Aorta (tissue), 5 donors: ENCODE measurements around the gene UBD. TPM values are rescaled to one million over a fixed set of nuclear protein-coding genes. Genes with fewer than 3 reads are reported as not detected.

ENCODE experiments used
- ATAC-seq: fragments of 200-7000 bp; cut with Tn5 transposase; one replicate; pipeline ENCODE4 v1.9.1; 2022; ENCODE audit warnings: moderate library complexity; ENCODE audit not compliant: low FRiP score
- DNase-seq, 2 donors: peaks; one replicate each; pipeline ENCODE4 v3.0.0-alpha.2; 2020
- H3K27ac ChIP-seq, 2 donors: one replicate each; pipeline ENCODE4 v1.5.1; 2013; ENCODE audit warnings: low read length in 2 of 2, mild to moderate bottlenecking in 2 of 2, moderate library complexity in 2 of 2, control low read depth in 1 of 2, inconsistent platforms in 1 of 2, low read depth in 1 of 2
- H3K27me3 ChIP-seq, 2 donors: one replicate each; pipeline ENCODE4 v1.6.1; 2013; ENCODE audit warnings: control low read depth in 1 of 2, low read length in 1 of 2, mild to moderate bottlenecking in 1 of 2, moderate library complexity in 1 of 2; ENCODE audit not compliant: insufficient read depth in 2 of 2, control insufficient read depth in 1 of 2
- H3K36me3 ChIP-seq, 2 donors: one replicate each; pipeline ENCODE4 v1.6.1; 2013; ENCODE audit warnings: control low read depth in 1 of 2, low read length in 1 of 2, mild to moderate bottlenecking in 1 of 2; ENCODE audit not compliant: insufficient read depth in 2 of 2, control insufficient read depth in 1 of 2
- H3K4me1 ChIP-seq, 2 donors: one replicate each; pipeline ENCODE4 v1.6.1; 2013; ENCODE audit warnings: low read length in 2 of 2, control low read depth in 1 of 2, mild to moderate bottlenecking in 1 of 2, moderate library complexity in 1 of 2; ENCODE audit not compliant: insufficient read depth in 2 of 2, control insufficient read depth in 1 of 2
- H3K4me3 ChIP-seq, 2 donors: one replicate each; pipeline ENCODE4 v1.5.1; 2013; ENCODE audit warnings: low read length in 2 of 2, control low read depth in 1 of 2, mild to moderate bottlenecking in 1 of 2
- H3K9me3 ChIP-seq: one replicate; pipeline ENCODE4 v1.6.1; 2013; ENCODE audit warnings: mild to moderate bottlenecking, low read length; ENCODE audit not compliant: control insufficient read depth
- WGBS, 2 donors: extraction: QIAGEN DNeasy Blood & Tissue Kit; methylation state at CpG; one replicate each; pipeline ENCODE4 v1.1.7; 2013; 5-methylcytosine and 5-hydroxymethylcytosine counted together
- intact Hi-C, 2 donors: fragments of 100-400 bp; cut with DNase I; formaldehyde crosslinking; loops; one replicate each; pipeline versions ENCODE4 v1.14.2 to v1.15.0; 2022
- polyA plus RNA-seq, 2 donors: library from polyadenylated mRNA; stranded (reverse); fragments of 200-250 nt; gene quantifications; one replicate each; pipeline ENCODE4 v1.2.3, GENCODE V29; 2013
- total RNA-seq, 2 donors: library from RNA; stranded (reverse); fragmentation: NEBNext Ultra II Directional; extraction: Animal tissue kit (Norgen Biotek cat#: 25700); gene quantifications; one replicate each; pipeline ENCODE4 v1.2.1, GENCODE V29; 2021
- donor health status: healthy with polysubstance abuse.
- donor health status: Bipolar disorder and iron deficiency.
- donor health status: DM: no; HTN: no; CAD: no.
- donor health status: DM: no; HTN: no; CAD: no.
- donor health status: DM: yes; HTN: yes; CAD: no.

The UBD gene
- total and polyA plus RNA-seq, 4 donors, result 0.32 to 4.4 (median 2.2) TPM

- DNase-seq (no peak), ATAC-seq (no peak)
- intact Hi-C loops, result no loop called here
- peaks cover 0 to 2% of the 10 kb centered on the region in 2 donors for H3K27me3 ChIP-seq
- H3K4me1 ChIP-seq, result no peaks in the 10 kb centered on the region
- no peak overlapping the region for H3K4me3 ChIP-seq
- H3K36me3 ChIP-seq, result no peaks in the 10 kb centered on the region
- 77 to 79% methylated on average over 4 of the region's 4 CpGs for WGBS, 2 donors
- H3K27ac ChIP-seq, result no peak overlapping the region
- no peaks in the 10 kb centered on the region for H3K9me3 ChIP-seq
Observed at GRCh38 chr6:29520232-29520631, 39.3 kb downstream of the UBD start.

GRCh38 chr6:29519291-29520010 is 40.1 kb downstream of the UBD start:
- WGBS, 2 donors, result 78 to 80% methylated on average over 6 of the region's 6 CpGs

GRCh38 chr6:29517728-29518440 is 41.6 kb downstream of the UBD start:
- intact Hi-C loops, result no loop called here
- Histone ChIP-seq H3K27me3 (peaks cover 0 to 2% of the 10 kb centered on the region in 2 donors), H3K27ac (no peak overlapping the region), H3K36me3 (no peaks in the 10 kb centered on the region), H3K4me1 (no peaks in the 10 kb centered on the region), H3K9me3 (no peaks in the 10 kb centered on the region), H3K4me3 (no peak overlapping the region)
- DNase-seq (no peak), ATAC-seq (no peak)
- WGBS, 2 donors, result 68 to 73% methylated on average over 7 of the region's 7 CpGs

More at GRCh38 chr6:29519291-29520010, 40.1 kb downstream of the UBD start:
- no peak for ATAC-seq
- Histone ChIP-seq H3K36me3 (no peaks in the 10 kb centered on the region), H3K9me3 (no peaks in the 10 kb centered on the region), H3K4me1 (no peaks in the 10 kb centered on the region), H3K4me3 (no peak overlapping the region), H3K27me3 (peaks cover 0 to 2% of the 10 kb centered on the region in 2 donors), H3K27ac (no peak overlapping the region)
- no peak for DNase-seq
- intact Hi-C loops, result no loop called here

- no peaks in the 10 kb centered on the region for H3K36me3 ChIP-seq
- H3K4me1 ChIP-seq, result no peaks in the 10 kb centered on the region
- intact Hi-C loops, result no loop called here
- DNase-seq (no peak), ATAC-seq (no peak)
- 70 to 92% methylated on average over 1 of the region's 1 CpG for WGBS, 2 donors
- no peak overlapping the region for H3K27ac ChIP-seq
- H3K9me3 ChIP-seq, result no peaks in the 10 kb centered on the region
- no peak overlapping the region for H3K4me3 ChIP-seq
- H3K27me3 ChIP-seq, result peaks cover 0 to 2% of the 10 kb centered on the region in 2 donors
Observed at GRCh38 chr6:29517245-29517644, 42.3 kb downstream of the UBD start.

GRCh38 chr6:29516108-29516507 is 43.4 kb downstream of the UBD start:
- DNase-seq (no peak), ATAC-seq (no peak)
- Histone ChIP-seq H3K4me3 (no peak overlapping the region), H3K4me1 (no peaks in the 10 kb centered on the region), H3K27me3 (peaks cover 0 to 2% of the 10 kb centered on the region in 2 donors), H3K27ac (no peak overlapping the region), H3K9me3 (no peaks in the 10 kb centered on the region), H3K36me3 (no peaks in the 10 kb centered on the region)
- WGBS, 2 donors, result 26 to 46% methylated on average over 6 of the region's 6 CpGs
- intact Hi-C loops, result no loop called here

GRCh38 chr6:29510746-29511300 is 48.7 kb downstream of the UBD start:
- Histone ChIP-seq H3K9me3 (no peaks in the 10 kb centered on the region), H3K27ac (no peak overlapping the region), H3K36me3 (no peaks in the 10 kb centered on the region), H3K27me3 (no peaks in the 10 kb centered on the region), H3K4me1 (no peaks in the 10 kb centered on the region), H3K4me3 (no peak overlapping the region)
- ATAC-seq (no peak), DNase-seq (no peak)
- intact Hi-C loops, result no loop called here
- WGBS, 2 donors, result 66 to 76% methylated on average over 2 of the region's 2 CpGs

GRCh38 chr6:29510202-29510601 is 49.3 kb downstream of the UBD start:
- no peaks in the 10 kb centered on the region for H3K4me1 ChIP-seq
- ATAC-seq (no peak), DNase-seq (no peak)
- no peaks in the 10 kb centered on the region for H3K27me3 ChIP-seq
- no peak overlapping the region for H3K4me3 ChIP-seq
- 42 to 50% methylated on average over 4 of the region's 4 CpGs for WGBS, 2 donors
- no peaks in the 10 kb centered on the region for H3K9me3 ChIP-seq
- no peaks in the 10 kb centered on the region for H3K36me3 ChIP-seq
- intact Hi-C loops, result no loop called here
- no peak overlapping the region for H3K27ac ChIP-seq

- intact Hi-C loops, result no loop called here
- no peaks in the 10 kb centered on the region for H3K27me3 ChIP-seq
- 76 to 81% methylated on average over 9 of the region's 9 CpGs for whole genome bisulfite sequencing, 2 donors
Observed at GRCh38 chr6:29509711-29510110, 49.8 kb downstream of the UBD start.

GRCh38 chr6:29509239-29509638 is 50.3 kb downstream of the UBD start:
- intact Hi-C loops, result no loop called here
- DNase-seq (no peak), ATAC-seq (no peak)
- Histone ChIP-seq H3K27me3 (no peaks in the 10 kb centered on the region), H3K4me1 (no peaks in the 10 kb centered on the region), H3K27ac (no peak overlapping the region), H3K36me3 (no peaks in the 10 kb centered on the region), H3K9me3 (no peaks in the 10 kb centered on the region), H3K4me3 (no peak overlapping the region)
- 75 to 78% methylated on average over 6 of the region's 6 CpGs for WGBS, 2 donors

More at GRCh38 chr6:29509711-29510110, 49.8 kb downstream of the UBD start:
- Histone ChIP-seq H3K4me1 (no peaks in the 10 kb centered on the region), H3K9me3 (no peaks in the 10 kb centered on the region), H3K36me3 (no peaks in the 10 kb centered on the region), H3K4me3 (no peak overlapping the region), H3K27ac (no peak overlapping the region)
- ATAC-seq (no peak), DNase-seq (no peak)
